GM18508 (cell line): Measurements from ENCODE around the gene RAD9A.

Experiments
- ATAC-seq: cut with Tn5 transposase; IDR thresholded peaks from one replicate; pipeline ENCODE4 v1.9.1; 2021; ENCODE audit warnings: moderate number of reproducible peaks; ENCODE audit not compliant: insufficient read depth, unreplicated experiment

The RAD9A gene

GRCh38 chr11:67373648-67374570 lies 17.9 kb upstream of the RAD9A start:
- no peak for ATAC-seq

GRCh38 chr11:67374571-67375281 lies 17.1 kb upstream of the RAD9A start:
- no peak for ATAC-seq

- no peak for ATAC-seq
Observed at GRCh38 chr11:67375320-67376055, 16.3 kb upstream of the RAD9A start.

GRCh38 chr11:67376063-67376820 lies 15.5 kb upstream of the RAD9A start:
- ATAC-seq, result no peak

- no peak for ATAC-seq
Observed at GRCh38 chr11:67376873-67377808, 14.6 kb upstream of the RAD9A start.

- no peak for ATAC-seq
Observed at GRCh38 chr11:67378544-67378943, 13.2 kb upstream of the RAD9A start.

- ATAC-seq, result no peak
Observed at GRCh38 chr11:67379061-67380058, 12.4 kb upstream of the RAD9A start.

- ATAC-seq, result no peak
Observed at GRCh38 chr11:67381244-67381972, 10.4 kb upstream of the RAD9A start.

GRCh38 chr11:67382276-67383136 lies 9.3 kb upstream of the RAD9A start:
- no peak for ATAC-seq

GRCh38 chr11:67384851-67385366 lies 6.9 kb upstream of the RAD9A start:
- ATAC-seq, result no peak

- ATAC-seq, result no peak
Observed at GRCh38 chr11:67387069-67387468, 4.7 kb upstream of the RAD9A start.

GRCh38 chr11:67387518-67387917 lies 4.3 kb upstream of the RAD9A start:
- ATAC-seq, result no peak

GRCh38 chr11:67389477-67389876 lies 2.3 kb upstream of the RAD9A start:
- no peak for ATAC-seq

- no peak for ATAC-seq
Observed at GRCh38 chr11:67390947-67391303, 861 bp upstream of the RAD9A start.

- ATAC-seq, result no peak
Observed at GRCh38 chr11:67392183-67392715, 463 bp downstream of the RAD9A start.

GRCh38 chr11:67393437-67393836 lies 1.7 kb downstream of the RAD9A start:
- no peak for ATAC-seq
